Renal pelvis (tissue), 12 donors: ENCODE results near the gene TMEM237. TPM values are rescaled to one million over a fixed set of nuclear protein-coding genes. Genes with fewer than 3 reads are reported as not detected.
"Not testable (repeated sequence)": the region's sequence is repeated elsewhere in the genome, so short reads cannot be mapped to it uniquely, and the experiment has no call there.

Source experiments
- DNase-seq: peaks from one replicate; pipeline ENCODE4 v3.0.0-alpha.2; 2013
- long read RNA-seq, 16 experiments: transcript quantifications; one replicate each; lab custom pipeline, GENCODE V29; 2026
- polyA plus RNA-seq, 3 donors: library from polyadenylated mRNA; unstranded; fragments of 120-200 nt; gene quantifications; one replicate each; pipeline ENCODE4 v1.2.1, GENCODE V29; 2013; ENCODE audit not compliant: insufficient read length in 3 of 3

The TMEM237 gene
- polyA plus RNA-seq, result 10 to 100 TPM; 47.7 to 62.6 (median 48.6) TPM
- long read RNA-seq, donor 1, full-length matches to known transcripts, result 8 of 8 reads
- long read RNA-seq, donor 1, partial matches to known transcripts, result 0 of 8 reads
- long read RNA-seq, donor 1, other reads (novel, unspliced or antisense), result 0 of 8 reads
- long read RNA-seq, donor 2, full-length matches to known transcripts, result 9 of 15 reads
- long read RNA-seq, donor 2, partial matches to known transcripts, result 0 of 15 reads
- long read RNA-seq, donor 2, other reads (novel, unspliced or antisense), result 6 of 15 reads
- long read RNA-seq, donor 3, full-length matches to known transcripts, result 6 of 6 reads
- long read RNA-seq, donor 3, partial matches to known transcripts, result 0 of 6 reads
- long read RNA-seq, donor 3, other reads (novel, unspliced or antisense), result 0 of 6 reads
- long read RNA-seq, donor 4, full-length matches to known transcripts, result 5 of 10 reads
- long read RNA-seq, donor 4, partial matches to known transcripts, result 0 of 10 reads
- long read RNA-seq, donor 4, other reads (novel, unspliced or antisense), result 5 of 10 reads
- long read RNA-seq, donor 5, partial matches to known transcripts, result 6 of 9 reads
- long read RNA-seq, donor 5, other reads (novel, unspliced or antisense), result 0 of 9 reads
- long read RNA-seq, donor 6, full-length matches to known transcripts, result 15 of 21 reads
- long read RNA-seq, donor 6, partial matches to known transcripts, result 0 of 21 reads
- long read RNA-seq, donor 6, other reads (novel, unspliced or antisense), result 6 of 21 reads
- long read RNA-seq, donor 7, full-length matches to known transcripts, result 10 of 10 reads
- long read RNA-seq, donor 7, partial matches to known transcripts, result 0 of 10 reads
- long read RNA-seq, donor 7, other reads (novel, unspliced or antisense), result 0 of 10 reads
- long read RNA-seq, donor 8, partial matches to known transcripts, result 0 of 2 reads
- long read RNA-seq, donor 8, other reads (novel, unspliced or antisense), result 0 of 2 reads
- long read RNA-seq, donor 9, full-length matches to known transcripts, result 8 of 8 reads
- long read RNA-seq, donor 9, partial matches to known transcripts, result 0 of 8 reads
- long read RNA-seq, donor 9, other reads (novel, unspliced or antisense), result 0 of 8 reads
- long read RNA-seq, donor 10, full-length matches to known transcripts, result 11 of 11 reads
- long read RNA-seq, donor 10, partial matches to known transcripts, result 0 of 11 reads
- long read RNA-seq, donor 10, other reads (novel, unspliced or antisense), result 0 of 11 reads
- long read RNA-seq, donor 11, full-length matches to known transcripts, result 3 of 3 reads
- long read RNA-seq, donor 11, partial matches to known transcripts, result 0 of 3 reads
- long read RNA-seq, donor 11, other reads (novel, unspliced or antisense), result 0 of 3 reads
- long read RNA-seq, donor 12, full-length matches to known transcripts, result 8 of 17 reads
- long read RNA-seq, donor 12, partial matches to known transcripts, result 0 of 17 reads
- long read RNA-seq, donor 12, other reads (novel, unspliced or antisense), result 9 of 17 reads
- long read RNA-seq, donor 13, full-length matches to known transcripts, result 6 of 6 reads
- long read RNA-seq, donor 13, partial matches to known transcripts, result 0 of 6 reads
- long read RNA-seq, donor 13, other reads (novel, unspliced or antisense), result 0 of 6 reads
- long read RNA-seq, donor 14, result 0 reads
- long read RNA-seq, donor 15, full-length matches to known transcripts, result 10 of 16 reads
- long read RNA-seq, donor 15, partial matches to known transcripts, result 0 of 16 reads
- long read RNA-seq, donor 15, other reads (novel, unspliced or antisense), result 6 of 16 reads
- long read RNA-seq, donor 16, partial matches to known transcripts, result 0 of 3 reads
- long read RNA-seq, donor 16, other reads (novel, unspliced or antisense), result 0 of 3 reads

- DNase-seq, result peak; percentile 54
These were observed at the start of gene TMEM237 for GRCh38 chr2:201643216-201643890. Gene TMEM237 (minus strand): TSS chr2:201643503. CDS start chr2:201643400, 103 bp downstream.

GRCh38 chr2:201685156-201685555 lies 41.9 kb upstream of the TMEM237 start:
- DNase-seq, result no peak

- DNase-seq, result no peak
These were observed 37.4 kb upstream of the TMEM237 start for GRCh38 chr2:201680743-201681142.

- no peak for DNase-seq
These were observed 35.1 kb upstream of the TMEM237 start for GRCh38 chr2:201678401-201678800.

- DNase-seq, result no peak
These were observed 32.2 kb upstream of the TMEM237 start for GRCh38 chr2:201675454-201675853.

GRCh38 chr2:201674794-201675193 lies 31.5 kb upstream of the TMEM237 start:
- DNase-seq, result no peak

- no peak for DNase-seq
These were observed 31.0 kb upstream of the TMEM237 start for GRCh38 chr2:201674298-201674697.

GRCh38 chr2:201673546-201673945 lies 30.2 kb upstream of the TMEM237 start:
- DNase-seq, result no peak

GRCh38 chr2:201671205-201671604 lies 27.9 kb upstream of the TMEM237 start:
- not testable (repeated sequence) for DNase-seq

GRCh38 chr2:201669865-201670264 lies 26.6 kb upstream of the TMEM237 start:
- no peak for DNase-seq

- DNase-seq, result no peak
These were observed 25.2 kb upstream of the TMEM237 start for GRCh38 chr2:201668402-201668910.

GRCh38 chr2:201664334-201664733 lies 21.0 kb upstream of the TMEM237 start:
- DNase-seq, result no peak

- no peak for DNase-seq
These were observed 18.1 kb upstream of the TMEM237 start for GRCh38 chr2:201661366-201661765.

GRCh38 chr2:201660293-201660895 lies 17.1 kb upstream of the TMEM237 start:
- no peak for DNase-seq

GRCh38 chr2:201656740-201657139 lies 13.4 kb upstream of the TMEM237 start:
- DNase-seq, result no peak

- no peak for DNase-seq
These were observed 12.8 kb upstream of the TMEM237 start for GRCh38 chr2:201656102-201656501.

- no peak for DNase-seq
These were observed 11.5 kb upstream of the TMEM237 start for GRCh38 chr2:201654616-201655384.

GRCh38 chr2:201653221-201653620 lies 9.9 kb upstream of the TMEM237 start:
- no peak for DNase-seq
